DMS79 (cell line): ENCODE data around the gene LRG1.
"Not testable (repeated sequence)": the region's sequence is repeated elsewhere in the genome, so short reads cannot be mapped to it uniquely, and the experiment has no call there.

ENCODE experiments used
- DNase-seq: peaks from one replicate; lab custom pipeline; 2025; lab: John Stamatoyannopoulos, UW

Gene LRG1

GRCh38 chr19:4575267-4576015, 35.6 kb upstream of the LRG1 start:
- peak; percentile 21 for DNase-seq

- no peak for DNase-seq
Observed at GRCh38 chr19:4573682-4574081, 33.8 kb upstream of the LRG1 start.

GRCh38 chr19:4571305-4571917, 31.6 kb upstream of the LRG1 start:
- no peak for DNase-seq

- DNase-seq, result no peak
Observed at GRCh38 chr19:4570916-4571304, 31.1 kb upstream of the LRG1 start.

- DNase-seq, result no peak
Observed at GRCh38 chr19:4570402-4570801, 30.6 kb upstream of the LRG1 start.

GRCh38 chr19:4568886-4569285, 29.1 kb upstream of the LRG1 start:
- no peak for DNase-seq

GRCh38 chr19:4567584-4568071, 27.8 kb upstream of the LRG1 start:
- no peak for DNase-seq

- DNase-seq, result peak; percentile 16
Observed at GRCh38 chr19:4566402-4567051, 26.7 kb upstream of the LRG1 start.

GRCh38 chr19:4563562-4563961, 23.7 kb upstream of the LRG1 start:
- DNase-seq, result not testable (repeated sequence)

- not testable (repeated sequence) for DNase-seq
Observed at GRCh38 chr19:4562085-4562484, 22.2 kb upstream of the LRG1 start.

GRCh38 chr19:4559569-4559968, 19.7 kb upstream of the LRG1 start, which contains the start of gene SEMA6B:
Gene SEMA6B, minus strand, starts transcription at chr19:4559684. Its CDS starts 1,227 bp downstream, at chr19:4558457.
- no peak for DNase-seq

- DNase-seq, result no peak
Observed at GRCh38 chr19:4557971-4558941, 18.4 kb upstream of the LRG1 start.

- DNase-seq, result no peak
Observed at GRCh38 chr19:4557144-4557970, 17.5 kb upstream of the LRG1 start.

- DNase-seq, result no peak
Observed at GRCh38 chr19:4556597-4557127, 16.8 kb upstream of the LRG1 start.

GRCh38 chr19:4555657-4556561, 16.1 kb upstream of the LRG1 start:
- DNase-seq, result no peak

- no peak for DNase-seq
Observed at GRCh38 chr19:4554717-4555116, 14.9 kb upstream of the LRG1 start.

- no peak for DNase-seq
Observed at GRCh38 chr19:4553775-4554174, 13.9 kb upstream of the LRG1 start.

- no peak for DNase-seq
Observed at GRCh38 chr19:4553092-4553695, 13.4 kb upstream of the LRG1 start.

GRCh38 chr19:4552525-4552819, 12.6 kb upstream of the LRG1 start:
- no peak for DNase-seq
